CD14-positive monocyte (primary cell): ENCODE measurements around the gene EEIG1. TPM values are rescaled to one million over a fixed set of nuclear protein-coding genes. Genes with fewer than 3 reads are reported as not detected.
A peak's percentile ranks its signal among the peaks of the same experiment; 100 is the strongest.

Source experiments
- DNase-seq, 3 donors: peaks; one replicate each; pipeline ENCODE4 v3.0.0-alpha.2; 2011 to 2022
- H2AFZ ChIP-seq: 2 replicates; pipeline ENCODE4 v1.6.0; 2012; ENCODE audit warnings: mild to moderate bottlenecking, low read depth, low read length, inconsistent platforms; ENCODE audit not compliant: insufficient read depth, poor library complexity, severe bottlenecking
- H3K27ac ChIP-seq, 2 donors: 1 replicate in 1 of 2; 2 replicates in 1 of 2; pipeline ENCODE4 v1.5.1; 2012 to 2013; ENCODE audit warnings: low read length in 2 of 2, control low read depth in 1 of 2, inconsistent platforms in 1 of 2, low read depth in 1 of 2, mild to moderate bottlenecking in 1 of 2
- H3K27me3 ChIP-seq, 2 donors: one replicate each; pipeline versions ENCODE4 v1.6.0 to v1.6.1; 2011 to 2013; ENCODE audit warnings: low read length in 2 of 2; ENCODE audit not compliant: control insufficient read depth in 2 of 2, insufficient read depth in 2 of 2
- H3K36me3 ChIP-seq, 2 donors: replicated peaks in 1 of 2; 1 replicate in 1 of 2; 2 replicates in 1 of 2; pipeline versions ENCODE4 v1.5.1 to v1.6.1; 2012 to 2013; ENCODE audit warnings: low read length in 2 of 2, control low read depth in 1 of 2, inconsistent platforms in 1 of 2, mild to moderate bottlenecking in 1 of 2; ENCODE audit not compliant: insufficient read depth in 2 of 2, control insufficient read depth in 1 of 2
- H3K4me1 ChIP-seq, 2 donors: 1 replicate in 1 of 2; 2 replicates in 1 of 2; pipeline versions ENCODE4 v1.5.1 to v1.6.1; 2012 to 2013; ENCODE audit warnings: low read length in 2 of 2, control low read depth in 1 of 2, inconsistent platforms in 1 of 2, mild to moderate bottlenecking in 1 of 2, moderate library complexity in 1 of 2; ENCODE audit not compliant: insufficient read depth in 2 of 2, control insufficient read depth in 1 of 2
- H3K4me2 ChIP-seq: replicated peaks from 2 replicates; pipeline ENCODE3; 2012; ENCODE audit warnings: low read length, moderate library complexity, mild to moderate bottlenecking; ENCODE audit not compliant: poor library complexity, severe bottlenecking; ENCODE audit errors: extremely low read depth
- H3K4me3 ChIP-seq, 3 experiments: fragments of 200-600 bp in 1 of 3; sonication (generic) in 1 of 3; replicated peaks in 1 of 3; 1 replicate in 2 of 3; 2 replicates in 1 of 3; pipeline ENCODE4 v1.5.1; 2011 to 2013; ENCODE audit warnings: low read length in 3 of 3, mild to moderate bottlenecking in 3 of 3, control low read depth in 2 of 3, low read depth in 2 of 3, inconsistent platforms in 1 of 3, moderate library complexity in 1 of 3
- H3K79me2 ChIP-seq: 2 replicates; pipeline ENCODE4 v1.6.0; 2012; ENCODE audit warnings: mild to moderate bottlenecking, control low read depth, inconsistent platforms, low read length, moderate library complexity; ENCODE audit not compliant: insufficient read depth
- H3K9ac ChIP-seq: 2 replicates; pipeline ENCODE4 v1.6.0; 2017; ENCODE audit warnings: low read length, mild to moderate bottlenecking; ENCODE audit not compliant: insufficient read depth, poor library complexity, severe bottlenecking
- H3K9me3 ChIP-seq, 2 donors: replicated peaks in 1 of 2; 1 replicate in 1 of 2; 2 replicates in 1 of 2; pipeline versions ENCODE4 v1.5.1 to v1.6.1; 2012 to 2013; ENCODE audit warnings: low read length in 2 of 2, control low read depth in 1 of 2; ENCODE audit not compliant: control insufficient read depth in 1 of 2, insufficient read depth in 1 of 2
- H4K20me1 ChIP-seq: 2 replicates; pipeline ENCODE4 v1.6.0; 2012; ENCODE audit warnings: mild to moderate bottlenecking, low read length, control low read depth, moderate library complexity; ENCODE audit not compliant: insufficient read depth
- H3K27ac Mint-ChIP-seq, 7 donors: one replicate each; pipeline ENCODE4 v1.8.0; 2020; ENCODE audit warnings: mild to moderate bottlenecking in 7 of 7, mixed read lengths in 7 of 7, moderate library complexity in 6 of 7, inconsistent platforms in 2 of 7
- H3K27me3 Mint-ChIP-seq, 3 donors: one replicate each; pipeline ENCODE4 v1.8.0; 2021 to 2022; ENCODE audit warnings: low read depth in 3 of 3, mild to moderate bottlenecking in 3 of 3, mixed read lengths in 3 of 3, moderate library complexity in 3 of 3, inconsistent platforms in 1 of 3
- H3K36me3 Mint-ChIP-seq, 2 donors: one replicate each; pipeline ENCODE4 v1.8.0; 2020; ENCODE audit warnings: mixed read lengths in 2 of 2, inconsistent platforms in 1 of 2, mild to moderate bottlenecking in 1 of 2
- H3K4me1 Mint-ChIP-seq: one replicate; pipeline ENCODE4 v1.8.0; 2020; ENCODE audit warnings: mild to moderate bottlenecking, mixed read lengths
- H3K4me3 Mint-ChIP-seq, 2 donors: one replicate each; pipeline ENCODE4 v1.8.0; 2020; ENCODE audit warnings: mild to moderate bottlenecking in 2 of 2, mixed read lengths in 2 of 2, moderate library complexity in 1 of 2
- H3K9me3 Mint-ChIP-seq, 7 donors: one replicate each; pipeline ENCODE4 v1.8.0; 2020 to 2022; ENCODE audit warnings: mixed read lengths in 7 of 7, mild to moderate bottlenecking in 6 of 7, moderate library complexity in 6 of 7, inconsistent platforms in 2 of 7
- WGBS: methylation state at CpG from one replicate; pipeline ENCODE4 v1.1.5; 2013; ENCODE audit warnings: missing lambda C conversion rate; ENCODE audit not compliant: insufficient coverage; 5-methylcytosine and 5-hydroxymethylcytosine counted together
- intact Hi-C, 2 donors: fragments of 100-400 bp; cut with micrococcal nuclease; formaldehyde crosslinking; loops; one replicate each; pipeline versions ENCODE4 v1.15.0 to v1.15.1; 2023
- polyA plus RNA-seq, 3 donors: library from polyadenylated mRNA; depleted of rRNA in 1 of 3; unstranded in 2 of 3; stranded (reverse) in 1 of 3; fragments of 300-500 nt in 2 of 3; fragments of >200 nt in 1 of 3; fragmentation: Illumina TruSeq in 2 of 3; gene quantifications; 1 replicate in 2 of 3; 2 replicates in 1 of 3; pipeline ENCODE4 v1.2.3, GENCODE V29; 2012 to 2021
- TF ChIP-seq, protein P1 (sequence below): fragments of 200-600 bp; IDR thresholded peaks from one replicate; pipeline ENCODE4 v1.8.0; 2022; ENCODE audit warnings: antibody characterized with exemption, mild to moderate bottlenecking

EEIG1 gene
- polyA plus RNA-seq, 3 donors, result 0.86 to 2.3 (median 2.1) TPM

DNA sequence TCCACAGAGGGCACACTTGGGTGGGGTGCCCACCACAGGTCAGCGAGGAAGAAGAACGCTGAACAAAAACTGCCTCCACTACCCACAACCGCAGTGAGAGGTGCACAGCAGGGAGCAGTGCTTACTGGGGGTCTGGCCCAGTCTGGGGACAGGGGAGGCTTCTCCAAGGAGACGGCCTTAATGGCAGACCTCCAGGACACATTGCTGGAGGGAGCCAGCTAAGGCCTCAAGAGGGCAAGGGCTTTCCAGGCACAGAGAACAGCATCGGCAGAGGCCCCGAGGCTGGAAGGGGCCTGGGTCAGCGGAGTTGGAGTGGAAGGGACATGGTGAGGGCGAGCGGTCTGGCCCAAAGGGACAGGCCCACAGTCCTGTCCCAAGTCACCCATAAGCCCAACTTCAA lies 34.8 kb downstream of the EEIG1 start:
- no peaks in the 10 kb centered on the region for H3K27me3 ChIP-seq
- DNase-seq, result no peak
- no peak overlapping the region for H3K27ac ChIP-seq
- H3K4me3 ChIP-seq, result no peak overlapping the region
- no peak overlapping the region for H3K4me3 Mint-ChIP-seq
- H3K36me3 ChIP-seq, result no peaks in the 10 kb centered on the region
- H3K4me1 Mint-ChIP-seq, result peaks cover 13% of the 10 kb centered on the region
- TF ChIP-seq, protein P1, sequence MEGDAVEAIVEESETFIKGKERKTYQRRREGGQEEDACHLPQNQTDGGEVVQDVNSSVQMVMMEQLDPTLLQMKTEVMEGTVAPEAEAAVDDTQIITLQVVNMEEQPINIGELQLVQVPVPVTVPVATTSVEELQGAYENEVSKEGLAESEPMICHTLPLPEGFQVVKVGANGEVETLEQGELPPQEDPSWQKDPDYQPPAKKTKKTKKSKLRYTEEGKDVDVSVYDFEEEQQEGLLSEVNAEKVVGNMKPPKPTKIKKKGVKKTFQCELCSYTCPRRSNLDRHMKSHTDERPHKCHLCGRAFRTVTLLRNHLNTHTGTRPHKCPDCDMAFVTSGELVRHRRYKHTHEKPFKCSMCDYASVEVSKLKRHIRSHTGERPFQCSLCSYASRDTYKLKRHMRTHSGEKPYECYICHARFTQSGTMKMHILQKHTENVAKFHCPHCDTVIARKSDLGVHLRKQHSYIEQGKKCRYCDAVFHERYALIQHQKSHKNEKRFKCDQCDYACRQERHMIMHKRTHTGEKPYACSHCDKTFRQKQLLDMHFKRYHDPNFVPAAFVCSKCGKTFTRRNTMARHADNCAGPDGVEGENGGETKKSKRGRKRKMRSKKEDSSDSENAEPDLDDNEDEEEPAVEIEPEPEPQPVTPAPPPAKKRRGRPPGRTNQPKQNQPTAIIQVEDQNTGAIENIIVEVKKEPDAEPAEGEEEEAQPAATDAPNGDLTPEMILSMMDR, result no peak
- no peaks in the 10 kb centered on the region for H3K9me3 ChIP-seq
- no peaks in the 10 kb centered on the region for H3K79me2 ChIP-seq
- H3K9me3 Mint-ChIP-seq, result peaks cover 0 to 1% (median 0%) of the 10 kb centered on the region in 7 donors
- no peaks in the 10 kb centered on the region for H4K20me1 ChIP-seq
- no peak overlapping the region for H2AFZ ChIP-seq
- H3K4me2 ChIP-seq, result no peak overlapping the region
- intact Hi-C loops, result loop anchor here in 1 of 2 donors (10.0 kb wide), 1 partner anchor 139 kb away; no protein-coding TSS in a partner anchor
- peaks cover 11 to 13% of the 10 kb centered on the region in 2 donors for H3K4me1 ChIP-seq
- H3K36me3 Mint-ChIP-seq, result peaks cover 6 to 9% of the 10 kb centered on the region in 2 donors
- WGBS, result 94% methylated on average over 4 of the region's 9 CpGs
- no peaks in the 10 kb centered on the region for H3K27me3 Mint-ChIP-seq
- H3K9ac ChIP-seq, result no peak overlapping the region
- peak overlapping the region in 1 of 7 donors; percentile 42 for H3K27ac Mint-ChIP-seq

DNA sequence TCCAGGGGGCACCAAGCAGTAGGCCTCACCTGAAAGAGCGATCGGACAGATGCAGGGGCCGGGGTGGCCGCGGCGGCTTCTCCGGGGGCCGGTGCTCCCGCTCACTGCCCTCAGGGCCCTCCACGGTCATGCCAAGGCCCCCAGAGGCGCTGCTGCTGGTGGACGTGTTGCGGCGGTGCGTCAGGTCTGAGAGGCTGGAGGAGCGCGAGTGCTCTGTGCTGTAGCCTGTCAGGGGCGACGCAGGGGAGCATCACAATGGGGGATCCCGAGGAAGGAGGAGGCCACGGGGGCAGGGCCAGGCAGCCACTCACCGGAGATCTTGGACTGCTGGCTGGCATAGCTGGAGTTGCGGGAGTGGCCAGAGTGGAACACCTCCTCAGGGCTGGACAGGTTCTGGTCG lies 35.5 kb downstream of the EEIG1 start:
- no peaks in the 10 kb centered on the region for H4K20me1 ChIP-seq
- no peaks in the 10 kb centered on the region for H3K9me3 ChIP-seq
- H3K4me1 Mint-ChIP-seq, result peaks cover 13% of the 10 kb centered on the region
- no peak overlapping the region for H3K4me3 ChIP-seq
- H3K4me2 ChIP-seq, result no peak overlapping the region
- no peaks in the 10 kb centered on the region for H3K79me2 ChIP-seq
- H3K27me3 Mint-ChIP-seq, result peaks cover 0 to 3% (median 0%) of the 10 kb centered on the region in 3 donors
- intact Hi-C loops, result loop anchor here in 1 of 2 donors (10.0 kb wide), 1 partner anchor 139 kb away; no protein-coding TSS in a partner anchor
- H3K27me3 ChIP-seq, result no peaks in the 10 kb centered on the region
- H3K36me3 Mint-ChIP-seq, result peaks cover 6 to 9% of the 10 kb centered on the region in 2 donors
- no peak overlapping the region for H3K9ac ChIP-seq
- no peak overlapping the region for H3K27ac Mint-ChIP-seq
- no peak overlapping the region for H2AFZ ChIP-seq
- WGBS, result 97% methylated on average over 24 of the region's 24 CpGs
- H3K27ac ChIP-seq, result no peak overlapping the region
- no peaks in the 10 kb centered on the region for H3K9me3 Mint-ChIP-seq
- TF ChIP-seq, protein P1, result no peak
- no peaks in the 10 kb centered on the region for H3K36me3 ChIP-seq
- H3K4me3 Mint-ChIP-seq, result no peak overlapping the region
- DNase-seq, result no peak
- H3K4me1 ChIP-seq, result peaks cover 11 to 13% of the 10 kb centered on the region in 2 donors
